Nephron progenitor cell (in vitro differentiated cells): Measurements from ENCODE around the gene SOCS1.

Experiments used
- DNase-seq: peaks from one replicate; pipeline ENCODE4 v3.0.0; 2021
- H3K27ac Mint-ChIP-seq: 2 replicates; pipeline ENCODE4 v1.8.0; 2021; ENCODE audit warnings: mild to moderate bottlenecking, moderate library complexity, mixed read lengths
- H3K27me3 Mint-ChIP-seq: 2 replicates; pipeline ENCODE4 v1.8.0; 2021; ENCODE audit warnings: mild to moderate bottlenecking, low read depth, mixed read lengths; ENCODE audit not compliant: poor library complexity
- H3K36me3 Mint-ChIP-seq: 2 replicates; pipeline ENCODE4 v1.8.0; 2021; ENCODE audit warnings: low read depth, mixed read lengths
- H3K4me1 Mint-ChIP-seq: 2 replicates; pipeline ENCODE4 v1.8.0; 2021; ENCODE audit warnings: mixed read lengths
- H3K4me3 Mint-ChIP-seq: 2 replicates; pipeline ENCODE4 v1.8.0; 2021; ENCODE audit warnings: mild to moderate bottlenecking, moderate library complexity, mixed read lengths
- H3K9me3 Mint-ChIP-seq: 2 replicates; pipeline ENCODE4 v1.8.0; 2021; ENCODE audit warnings: mild to moderate bottlenecking, moderate library complexity, mixed read lengths
- TF ChIP-seq, protein P1 (sequence below): fragments of 200-600 bp; sonication (generic); IDR thresholded peaks from 2 replicates; pipeline ENCODE4 v1.5.0; 2021; ENCODE audit warnings: antibody characterized with exemption

The SOCS1 gene

GRCh38 chr16:11211977-11212797 lies 43.8 kb downstream of the SOCS1 start:
- Mint-ChIP-seq H3K4me1 (peaks cover 20% of the 10 kb centered on the region), H3K27ac (no peak overlapping the region), H3K4me3 (no peak overlapping the region), H3K9me3 (peaks cover 15% of the 10 kb centered on the region), H3K27me3 (peaks cover 15% of the 10 kb centered on the region), H3K36me3 (peaks cover 4% of the 10 kb centered on the region)
- TF ChIP-seq, protein P1, sequence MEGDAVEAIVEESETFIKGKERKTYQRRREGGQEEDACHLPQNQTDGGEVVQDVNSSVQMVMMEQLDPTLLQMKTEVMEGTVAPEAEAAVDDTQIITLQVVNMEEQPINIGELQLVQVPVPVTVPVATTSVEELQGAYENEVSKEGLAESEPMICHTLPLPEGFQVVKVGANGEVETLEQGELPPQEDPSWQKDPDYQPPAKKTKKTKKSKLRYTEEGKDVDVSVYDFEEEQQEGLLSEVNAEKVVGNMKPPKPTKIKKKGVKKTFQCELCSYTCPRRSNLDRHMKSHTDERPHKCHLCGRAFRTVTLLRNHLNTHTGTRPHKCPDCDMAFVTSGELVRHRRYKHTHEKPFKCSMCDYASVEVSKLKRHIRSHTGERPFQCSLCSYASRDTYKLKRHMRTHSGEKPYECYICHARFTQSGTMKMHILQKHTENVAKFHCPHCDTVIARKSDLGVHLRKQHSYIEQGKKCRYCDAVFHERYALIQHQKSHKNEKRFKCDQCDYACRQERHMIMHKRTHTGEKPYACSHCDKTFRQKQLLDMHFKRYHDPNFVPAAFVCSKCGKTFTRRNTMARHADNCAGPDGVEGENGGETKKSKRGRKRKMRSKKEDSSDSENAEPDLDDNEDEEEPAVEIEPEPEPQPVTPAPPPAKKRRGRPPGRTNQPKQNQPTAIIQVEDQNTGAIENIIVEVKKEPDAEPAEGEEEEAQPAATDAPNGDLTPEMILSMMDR = no peak
- no peak for DNase-seq

DNA sequence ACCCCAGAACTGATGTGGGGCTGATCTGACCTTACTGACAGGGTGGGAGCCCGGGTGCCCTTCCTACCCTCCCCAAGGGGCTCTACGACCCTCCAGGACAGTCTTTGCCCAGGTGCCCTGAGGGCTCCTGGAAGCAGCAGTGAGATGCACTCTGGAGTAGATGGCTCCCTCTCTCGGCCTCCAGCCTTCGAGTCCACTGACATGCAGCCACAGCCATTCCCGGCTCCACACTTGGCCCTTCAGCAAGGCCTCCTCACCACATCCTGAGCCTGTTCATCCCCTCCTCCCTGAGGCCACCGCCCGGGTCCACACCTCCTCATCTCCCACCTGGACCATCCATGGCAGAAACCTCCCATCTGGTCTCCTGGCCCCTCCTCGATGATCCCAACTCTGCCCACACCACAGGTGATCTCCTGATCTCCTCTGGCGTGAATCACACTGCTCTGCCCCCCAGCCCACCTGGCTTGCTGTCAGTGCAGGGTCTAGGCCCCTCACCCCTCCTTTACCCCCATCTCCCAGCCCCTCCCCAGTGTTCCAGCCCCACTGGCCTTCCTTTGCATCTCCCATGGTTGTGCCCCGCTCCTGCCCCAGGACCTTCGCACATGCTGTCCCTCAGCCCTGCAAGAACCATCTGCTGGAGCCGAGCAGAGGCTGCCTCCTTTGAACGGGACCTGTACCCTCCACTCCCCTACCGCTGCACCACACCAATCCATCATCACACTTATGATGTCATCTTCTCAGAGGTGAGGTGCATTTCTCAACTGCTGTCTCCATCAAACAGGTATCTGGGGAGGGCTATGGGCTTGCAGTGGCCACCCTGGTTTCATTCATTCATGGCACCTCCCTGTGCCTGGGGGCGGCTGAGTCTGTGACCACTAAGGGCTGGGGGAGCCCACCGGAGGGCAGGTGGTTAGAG lies 44.7 kb downstream of the SOCS1 start:
- no peak overlapping the region for H3K4me3 Mint-ChIP-seq
- no peak for DNase-seq
- peaks cover 15% of the 10 kb centered on the region for H3K27me3 Mint-ChIP-seq
- no peak overlapping the region for H3K27ac Mint-ChIP-seq
- TF ChIP-seq, protein P1 = no peak
- peaks cover 4% of the 10 kb centered on the region for H3K36me3 Mint-ChIP-seq
- peaks cover 9% of the 10 kb centered on the region for H3K9me3 Mint-ChIP-seq
- H3K4me1 Mint-ChIP-seq = peaks cover 25% of the 10 kb centered on the region

GRCh38 chr16:11210260-11210659 lies 45.7 kb downstream of the SOCS1 start:
- peaks cover 19% of the 10 kb centered on the region for H3K27me3 Mint-ChIP-seq
- no peak for DNase-seq
- no peak overlapping the region for H3K4me3 Mint-ChIP-seq
- TF ChIP-seq, protein P1 = no peak
- H3K27ac Mint-ChIP-seq = no peak overlapping the region
- no peaks in the 10 kb centered on the region for H3K9me3 Mint-ChIP-seq
- peaks cover 29% of the 10 kb centered on the region for H3K4me1 Mint-ChIP-seq
- no peaks in the 10 kb centered on the region for H3K36me3 Mint-ChIP-seq

GRCh38 chr16:11208916-11209665 lies 46.9 kb downstream of the SOCS1 start:
- no peak overlapping the region for H3K27ac Mint-ChIP-seq
- TF ChIP-seq, protein P1 = no peak
- H3K9me3 Mint-ChIP-seq = no peaks in the 10 kb centered on the region
- H3K4me1 Mint-ChIP-seq = peaks cover 40% of the 10 kb centered on the region
- no peaks in the 10 kb centered on the region for H3K36me3 Mint-ChIP-seq
- peaks cover 20% of the 10 kb centered on the region for H3K27me3 Mint-ChIP-seq
- H3K4me3 Mint-ChIP-seq = no peak overlapping the region
- no peak for DNase-seq

GRCh38 chr16:11207646-11208045 lies 48.4 kb downstream of the SOCS1 start:
- H3K4me3 Mint-ChIP-seq = no peak overlapping the region
- H3K27ac Mint-ChIP-seq = no peak overlapping the region
- TF ChIP-seq, protein P1 = no peak
- peaks cover 20% of the 10 kb centered on the region for H3K27me3 Mint-ChIP-seq
- peaks cover 47% of the 10 kb centered on the region for H3K4me1 Mint-ChIP-seq
- H3K9me3 Mint-ChIP-seq = no peaks in the 10 kb centered on the region
- no peak for DNase-seq
- no peaks in the 10 kb centered on the region for H3K36me3 Mint-ChIP-seq
